Panc1 (cell line): Measurements from ENCODE around the gene ATP2B2. TPM values are rescaled to one million over a fixed set of nuclear protein-coding genes. Genes with fewer than 3 reads are reported as not detected.

ENCODE experiments used
- ATAC-seq: fragments of 200-7000 bp; cut with Tn5 transposase; 2 replicates; pipeline ENCODE4 v1.9.1; 2020; ENCODE audit warnings: mild to moderate bottlenecking, moderate library complexity
- BruUV-seq: library from RNA; stranded (reverse); fragments of 400-500 nt; replicated peaks from 2 replicates; lab custom pipeline; 2021; lab: Mats Ljungman, UMichigan
- CTCF ChIA-PET: fragments of 300-600 bp; sonication (Branson Sonifier 250); formaldehyde crosslinking; loops from one replicate; lab custom pipeline; 2022; ENCODE audit warnings: antibody characterized with exemption; lab: Charles Lee
- POLR2A ChIA-PET: fragments of 300-600 bp; sonication (Branson Sonifier 250); formaldehyde crosslinking; loops from one replicate; lab custom pipeline; 2022; ENCODE audit warnings: antibody characterized with exemption; lab: Charles Lee
- DNase-seq: peaks from one replicate; pipeline ENCODE4 v3.0.0-alpha.2; 2010; ENCODE audit warnings: low read depth, low spot score
- H3K27ac ChIP-seq: 2 replicates; pipeline ENCODE4 v1.5.1; 2011; ENCODE audit warnings: mild to moderate bottlenecking, low read length, inconsistent platforms
- H3K27me3 ChIP-seq: fragments of 200-500 bp; sonication (Bioruptor generic); 2 replicates; pipeline ENCODE4 v1.6.0; 2014; ENCODE audit warnings: low read length, inconsistent platforms; ENCODE audit not compliant: control insufficient read depth, insufficient read depth
- H3K36me3 ChIP-seq: fragments of 200-500 bp; sonication (Bioruptor generic); 2 replicates; pipeline ENCODE4 v1.5.1; 2014; ENCODE audit warnings: inconsistent platforms, mild to moderate bottlenecking, low read length, moderate library complexity; ENCODE audit not compliant: control insufficient read depth, insufficient read depth
- H3K4me1 ChIP-seq: 2 replicates; pipeline ENCODE4 v1.5.1; 2011; ENCODE audit warnings: inconsistent platforms, mild to moderate bottlenecking, low read length, moderate library complexity; ENCODE audit not compliant: control insufficient read depth, insufficient read depth
- H3K4me3 ChIP-seq, 2 experiments: 2 replicates each; pipeline ENCODE4 v1.5.1; 2011 to 2012; ENCODE audit warnings: low read depth in 2 of 2, low read length in 2 of 2, mild to moderate bottlenecking in 2 of 2, inconsistent platforms in 1 of 2, moderate library complexity in 1 of 2
- H3K9me3 ChIP-seq: fragments of 200-500 bp; sonication (Bioruptor generic); 2 replicates; pipeline ENCODE4 v1.5.1; 2014; ENCODE audit warnings: low read depth, mild to moderate bottlenecking, inconsistent platforms, low read length, moderate library complexity; ENCODE audit not compliant: control insufficient read depth, insufficient read depth
- CTCF ChIP-seq: fragments of 450-650 bp; IDR thresholded peaks from 2 replicates; pipeline ENCODE4 v1.5.1; 2017; ENCODE audit warnings: mild to moderate bottlenecking
- POLR2AphosphoS5 ChIP-seq: IDR thresholded peaks from 2 replicates; pipeline ENCODE4 v1.6.1; 2012; ENCODE audit warnings: mild to moderate bottlenecking, low read depth, low read length, moderate library complexity
- REST ChIP-seq, 2 experiments: IDR thresholded peaks; 2 replicates each; pipeline ENCODE4 v1.6.1; 2011 to 2012; ENCODE audit warnings: low read depth in 2 of 2, control low read depth in 1 of 2, low read length in 1 of 2, mild to moderate bottlenecking in 1 of 2, moderate library complexity in 1 of 2; ENCODE audit not compliant: insufficient read depth in 1 of 2
- SIN3A ChIP-seq: IDR thresholded peaks from 2 replicates; pipeline ENCODE4 v1.6.1; 2012; ENCODE audit warnings: low read depth, mild to moderate bottlenecking, low read length, moderate library complexity, borderline replicate concordance; ENCODE audit not compliant: insufficient read depth
- TCF7L2 ChIP-seq: IDR thresholded peaks from 2 replicates; pipeline ENCODE4 v1.6.1; 2011; ENCODE audit warnings: mild to moderate bottlenecking, low read depth, low read length, inconsistent platforms
- in situ Hi-C: cut with HindIII; loops from 2 replicates; pipeline ENCODE4 v1.10.0; 2016; ENCODE audit warnings: low sequenced_read_pairs, low pct_unique_long_range_greater_than_20kb
- intact Hi-C: fragments of 100-400 bp; cut with micrococcal nuclease; formaldehyde crosslinking; loops from one replicate; pipeline ENCODE4 v1.10.0; 2022; ENCODE audit not compliant: unreplicated experiment
- total RNA-seq: library from RNA; stranded (reverse); gene quantifications from one replicate; pipeline ENCODE4 v1.2.1, GENCODE V29; 2021; ENCODE audit not compliant: unreplicated experiment

Gene ATP2B2
- total RNA-seq, 1 experiment from 2014 or later: not detected

DNA sequence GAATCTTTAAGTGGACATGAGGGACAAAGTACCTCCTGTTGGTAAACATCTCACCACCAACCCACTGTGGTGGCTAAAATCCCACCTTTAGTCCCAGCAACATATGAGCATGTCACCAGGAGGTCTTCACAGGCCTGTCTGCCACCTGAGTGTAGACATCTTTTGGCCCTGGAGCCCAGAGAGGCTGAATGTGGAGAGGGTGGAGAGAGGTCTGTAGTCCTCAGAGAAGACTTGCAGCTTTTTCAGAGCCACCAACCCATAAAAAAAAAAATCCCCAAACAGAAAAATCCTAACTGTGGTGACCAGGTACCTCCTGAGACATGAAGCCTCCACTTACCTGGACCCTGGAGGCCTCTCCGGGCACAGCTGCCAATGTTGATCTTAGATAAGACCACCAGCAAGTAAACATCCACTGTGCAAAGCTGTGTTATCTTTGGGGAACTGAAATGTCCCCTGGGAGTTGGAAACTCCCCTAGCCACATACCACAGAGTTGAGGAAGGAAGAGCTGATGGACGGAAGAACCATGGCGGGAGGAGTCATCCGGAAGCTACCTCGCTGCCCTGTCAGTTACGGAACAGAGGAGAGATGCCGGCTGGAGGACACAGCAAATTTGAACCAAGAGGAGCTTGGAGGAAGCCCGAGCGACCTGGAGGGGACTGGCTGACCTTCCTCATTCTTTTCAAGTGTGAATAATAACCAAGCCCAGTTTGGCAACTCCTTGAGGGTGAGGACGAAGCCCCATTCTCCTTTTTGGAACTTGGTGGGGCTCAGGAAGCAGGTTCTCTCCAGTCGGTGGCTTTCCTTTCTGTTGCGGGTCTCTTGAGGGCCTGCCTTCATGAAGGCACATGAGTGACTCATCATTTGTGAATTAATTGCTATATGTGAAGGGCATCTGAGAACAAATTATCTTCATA lies 212.6 kb downstream of the ATP2B2 start, which contains the start of gene GHRL:
GHRL (minus strand) TSS at position 443 of the 915 bp plus-strand sequence. CDS start 2,767 bp downstream, outside the sequence.
- Histone ChIP-seq H3K36me3 (no peaks in the 10 kb centered on the region; the same call in 1 of the 2 replicates), H3K4me3 (no peak within 1 kb of the TSS), H3K27me3 (no peaks in the 10 kb centered on the region), H3K9me3 (no peaks in the 10 kb centered on the region), H3K27ac (no peak within 1 kb of the TSS), H3K4me1 (no peaks in the 10 kb centered on the region)
- intact Hi-C loops: no loop called here
- in situ Hi-C loops: no loop called here
- ChIA-PET POLR2A (no interaction called here), CTCF (no interaction called here)
- ATAC-seq: no peak
- no peak for DNase-seq
- TF ChIP-seq SIN3A (no peak), CTCF (no peak), REST (IDR thresholded peaks at IDR 0.05; ENCODE audit: insufficient read depth in 1 of 2, low read depth in 2 of 2, low read length in 1 of 2) (no peak), POLR2AphosphoS5 (no peak), TCF7L2 (no peak)
- no TSS peak for BruUV-seq

DNA sequence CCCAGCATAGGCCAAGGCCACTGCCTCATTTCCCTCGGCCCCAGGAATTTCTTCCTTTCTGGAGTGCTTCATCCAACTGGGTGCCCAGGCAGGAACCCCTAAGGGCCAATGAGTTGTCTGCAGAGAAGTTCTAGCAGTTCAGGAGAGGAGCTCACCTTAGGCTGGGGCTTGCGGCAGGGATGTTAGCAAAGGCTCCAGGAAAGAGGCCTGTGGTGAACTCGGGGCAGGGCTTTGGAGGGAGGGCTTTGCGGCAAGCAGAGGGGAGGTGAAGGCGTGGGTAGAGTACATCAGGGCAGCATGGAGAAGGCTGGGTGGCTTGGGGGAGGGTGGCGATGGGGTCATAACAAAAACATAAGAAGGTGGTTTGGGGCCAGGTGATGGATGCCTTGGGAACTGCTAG lies 213.7 kb downstream of the ATP2B2 start:
- ChIA-PET POLR2A (no interaction called here), CTCF (interaction anchor here (0.6 kb wide), 1 partner anchor 357 kb away, joined by 3 read pairs; no protein-coding TSS in a partner anchor)
- Histone ChIP-seq H3K4me1 (no peaks in the 10 kb centered on the region), H3K36me3 (no peaks in the 10 kb centered on the region; the same call in 1 of the 2 replicates), H3K27me3 (no peaks in the 10 kb centered on the region), H3K4me3 (no peak overlapping the region), H3K9me3 (no peaks in the 10 kb centered on the region), H3K27ac (no peak overlapping the region)
- BruUV-seq: no TSS peak
- DNase-seq (no peak), ATAC-seq (no peak)
- intact Hi-C loops (no loop called here), in situ Hi-C loops (no loop called here)
- no peak for TF ChIP-seq TCF7L2
- TF ChIP-seq POLR2AphosphoS5: no peak
- TF ChIP-seq REST (IDR thresholded peaks at IDR 0.05; ENCODE audit: insufficient read depth in 1 of 2, low read depth in 2 of 2, low read length in 1 of 2): no peak
- TF ChIP-seq CTCF: no peak
- TF ChIP-seq SIN3A: no peak
